WTC11 (cell line): Measurements from ENCODE around the gene PGLYRP2. TPM values are rescaled to one million over a fixed set of nuclear protein-coding genes. Genes with fewer than 3 reads are reported as not detected.

Experiments
- ATAC-seq: fragments of 200-7000 bp; cut with Tn5 transposase; 2 replicates; pipeline ENCODE4 v1.10.0; 2021; ENCODE audit warnings: mild to moderate bottlenecking, moderate library complexity
- CTCF ChIA-PET: fragments of 300-600 bp; sonication (Branson Sonifier 250); formaldehyde crosslinking; loops from one replicate; lab custom pipeline; 2021; ENCODE audit warnings: antibody characterized with exemption; lab: Charles Lee
- POLR2A ChIA-PET: fragments of 350-600 bp; sonication (Branson Sonifier 250); formaldehyde crosslinking; loops from one replicate; lab custom pipeline; 2021; ENCODE audit warnings: antibody characterized with exemption; lab: Charles Lee
- DNase-seq: peaks from one replicate; pipeline ENCODE4 v3.0.0; 2021; ENCODE audit warnings: low spot score
- H3K27ac Mint-ChIP-seq: 2 replicates; pipeline ENCODE4 v1.8.0; 2021; ENCODE audit warnings: mixed read lengths
- H3K27me3 Mint-ChIP-seq: 2 replicates; pipeline ENCODE4 v1.8.0; 2021; ENCODE audit warnings: low read depth, mild to moderate bottlenecking, moderate library complexity, mixed read lengths
- H3K36me3 Mint-ChIP-seq: 2 replicates; pipeline ENCODE4 v1.8.0; 2021; ENCODE audit warnings: mixed read lengths
- H3K4me1 Mint-ChIP-seq: 2 replicates; pipeline ENCODE4 v1.8.0; 2022; ENCODE audit warnings: mixed read lengths
- H3K4me3 Mint-ChIP-seq: 2 replicates; pipeline ENCODE4 v1.8.0; 2021; ENCODE audit warnings: mild to moderate bottlenecking, moderate library complexity, mixed read lengths
- H3K9me3 Mint-ChIP-seq: 2 replicates; pipeline ENCODE4 v1.8.0; 2021; ENCODE audit warnings: mixed read lengths
- ARID4B ChIP-seq: sonication (generic); formaldehyde crosslinking; IDR thresholded peaks from 2 replicates; pipeline ENCODE4 v1.8.0; 2023; ENCODE audit warnings: missing genetic modification reagents, mild to moderate bottlenecking, borderline replicate concordance
- ATF6 ChIP-seq: sonication (generic); formaldehyde crosslinking; IDR thresholded peaks from 2 replicates; pipeline ENCODE4 v1.8.1; 2023; ENCODE audit warnings: mild to moderate bottlenecking, missing genetic modification reagents
- CREB1 ChIP-seq: sonication (generic); formaldehyde crosslinking; IDR thresholded peaks from 2 replicates; pipeline ENCODE4 v1.8.0; 2023; ENCODE audit warnings: mild to moderate bottlenecking, missing genetic modification reagents
- E2F1 ChIP-seq: sonication (generic); formaldehyde crosslinking; IDR thresholded peaks from 2 replicates; pipeline ENCODE4 v1.8.0; 2022; ENCODE audit warnings: mild to moderate bottlenecking, missing genetic modification reagents
- FOXK1 ChIP-seq: sonication (generic); formaldehyde crosslinking; IDR thresholded peaks from 2 replicates; pipeline ENCODE4 v1.8.0; 2022; ENCODE audit warnings: mild to moderate bottlenecking, moderate library complexity, missing genetic modification reagents
- HMGA2 ChIP-seq: fragments of 250-450 bp; sonication (Bioruptor Pico); IDR thresholded peaks from 2 replicates; pipeline ENCODE4 v1.4.0; 2021; ENCODE audit warnings: mild to moderate bottlenecking, moderate library complexity
- JAZF1 ChIP-seq: fragments of 250-450 bp; sonication (Bioruptor Pico); IDR thresholded peaks from 2 replicates; pipeline ENCODE4 v1.9.0; 2021; ENCODE audit warnings: moderate library complexity, mild to moderate bottlenecking, inconsistent platforms
- MXD4 ChIP-seq: fragments of 250-450 bp; sonication (Bioruptor Pico); IDR thresholded peaks from 2 replicates; pipeline ENCODE4 v1.8.0; 2021; ENCODE audit warnings: mild to moderate bottlenecking, moderate library complexity, borderline replicate concordance
- NFE2L1 ChIP-seq: sonication (generic); formaldehyde crosslinking; IDR thresholded peaks from 2 replicates; pipeline ENCODE4 v1.8.1; 2023; ENCODE audit warnings: missing genetic modification reagents
- OVOL2 ChIP-seq: fragments of 250-450 bp; sonication (Bioruptor Pico); IDR thresholded peaks from 2 replicates; pipeline ENCODE4 v1.9.0; 2021; ENCODE audit warnings: mild to moderate bottlenecking, borderline replicate concordance
- SOX15 ChIP-seq: fragments of 250-450 bp; sonication (Bioruptor Pico); IDR thresholded peaks from 2 replicates; pipeline ENCODE4 v1.9.0; 2021; ENCODE audit warnings: mild to moderate bottlenecking
- TCF7 ChIP-seq: sonication (generic); formaldehyde crosslinking; IDR thresholded peaks from 2 replicates; pipeline ENCODE4 v1.8.0; 2022; ENCODE audit warnings: mild to moderate bottlenecking, low read depth, missing genetic modification reagents, moderate library complexity
- TEAD4 ChIP-seq: sonication (generic); formaldehyde crosslinking; IDR thresholded peaks from 2 replicates; pipeline ENCODE4 v1.8.0; 2022; ENCODE audit warnings: mild to moderate bottlenecking, missing genetic modification reagents
- TP53 ChIP-seq: sonication (generic); formaldehyde crosslinking; IDR thresholded peaks from 2 replicates; pipeline ENCODE4 v1.8.1; 2023; ENCODE audit warnings: mild to moderate bottlenecking, missing genetic modification reagents
- ZNF396 ChIP-seq: fragments of 250-450 bp; sonication (Bioruptor Pico); IDR thresholded peaks from 2 replicates; pipeline ENCODE4 v1.8.0; 2021; ENCODE audit warnings: mild to moderate bottlenecking, moderate library complexity, borderline replicate concordance
- ZNF416 ChIP-seq: fragments of 250-450 bp; sonication (Bioruptor Pico); IDR thresholded peaks from 2 replicates; pipeline ENCODE4 v1.9.0; 2021; ENCODE audit warnings: mild to moderate bottlenecking, inconsistent platforms
- ZNF671 ChIP-seq: fragments of 250-450 bp; sonication (Bioruptor Pico); IDR thresholded peaks from 2 replicates; pipeline ENCODE4 v1.8.0; 2021; ENCODE audit warnings: mild to moderate bottlenecking
- total RNA-seq: library from RNA; stranded (reverse); gene quantifications from 3 replicates; pipeline ENCODE4 v1.2.3, GENCODE V29; 2021
- TF ChIP-seq, protein P1 (sequence below): sonication (generic); formaldehyde crosslinking; IDR thresholded peaks from 2 replicates; pipeline ENCODE4 v1.8.0; 2023; ENCODE audit warnings: missing genetic modification reagents

PGLYRP2 gene
- total RNA-seq, 1 experiment from 2014 or later = not detected

- no peaks in the 10 kb centered on the region; the same call in 1 of the 2 replicates for H3K27me3 Mint-ChIP-seq
- no peak for DNase-seq
- CTCF ChIA-PET = no interaction called here
- H3K27ac Mint-ChIP-seq = no peak overlapping the region
- TF ChIP-seq E2F1 (CRISPR knock-in tag) = no peak
- no peak for TF ChIP-seq JAZF1 (CRISPR knock-in tag)
- no peak for TF ChIP-seq ZNF671 (CRISPR knock-in tag)
- TF ChIP-seq TCF7 = no peak
- TF ChIP-seq ATF6 = no peak
- TF ChIP-seq, all 79 proteins: peak for 0
- Mint-ChIP-seq H3K4me1 (peaks cover 3% of the 10 kb centered on the region), H3K9me3 (no peaks in the 10 kb centered on the region), H3K4me3 (no peak overlapping the region), H3K36me3 (no peaks in the 10 kb centered on the region)
- POLR2A ChIA-PET = interaction anchor here (0.6 kb wide), 1 partner anchor 340 kb away, joined by 3 read pairs; no protein-coding TSS in a partner anchor
- ATAC-seq = no peak
Observed at GRCh38 chr19:15439821-15440641, 39.3 kb downstream of the PGLYRP2 start.

GRCh38 chr19:15439078-15439799, 40.1 kb downstream of the PGLYRP2 start:
- peaks cover 3% of the 10 kb centered on the region for H3K4me1 Mint-ChIP-seq
- ChIA-PET POLR2A (no interaction called here), CTCF (interaction anchor here (1.5 kb wide), 1 partner anchor 20 kb away, joined by 5 read pairs; the partner anchor contains the start of gene AKAP8L)
- H3K9me3 Mint-ChIP-seq = no peaks in the 10 kb centered on the region
- no peak overlapping the region for H3K27ac Mint-ChIP-seq
- no peaks in the 10 kb centered on the region; the same call in 1 of the 2 replicates for H3K27me3 Mint-ChIP-seq
- no peak overlapping the region for H3K4me3 Mint-ChIP-seq
- no peak for ATAC-seq
- no peaks in the 10 kb centered on the region for H3K36me3 Mint-ChIP-seq
- no peak for DNase-seq
- no peak for TF ChIP-seq ZNF396 (CRISPR knock-in tag)
- TF ChIP-seq ZNF416 (CRISPR knock-in tag) = no peak
- TF ChIP-seq MXD4 (CRISPR knock-in tag) = no peak
- no peak for TF ChIP-seq OVOL2 (CRISPR knock-in tag)
- TF ChIP-seq, protein P1, sequence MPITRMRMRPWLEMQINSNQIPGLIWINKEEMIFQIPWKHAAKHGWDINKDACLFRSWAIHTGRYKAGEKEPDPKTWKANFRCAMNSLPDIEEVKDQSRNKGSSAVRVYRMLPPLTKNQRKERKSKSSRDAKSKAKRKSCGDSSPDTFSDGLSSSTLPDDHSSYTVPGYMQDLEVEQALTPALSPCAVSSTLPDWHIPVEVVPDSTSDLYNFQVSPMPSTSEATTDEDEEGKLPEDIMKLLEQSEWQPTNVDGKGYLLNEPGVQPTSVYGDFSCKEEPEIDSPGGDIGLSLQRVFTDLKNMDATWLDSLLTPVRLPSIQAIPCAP = no peak
- no peak for TF ChIP-seq SOX15 (CRISPR knock-in tag)
- TF ChIP-seq TEAD4 = no peak
- TF ChIP-seq TP53 (CRISPR knock-in tag) = no peak
- no peak for TF ChIP-seq ATF6
- no peak for TF ChIP-seq NFE2L1

DNA sequence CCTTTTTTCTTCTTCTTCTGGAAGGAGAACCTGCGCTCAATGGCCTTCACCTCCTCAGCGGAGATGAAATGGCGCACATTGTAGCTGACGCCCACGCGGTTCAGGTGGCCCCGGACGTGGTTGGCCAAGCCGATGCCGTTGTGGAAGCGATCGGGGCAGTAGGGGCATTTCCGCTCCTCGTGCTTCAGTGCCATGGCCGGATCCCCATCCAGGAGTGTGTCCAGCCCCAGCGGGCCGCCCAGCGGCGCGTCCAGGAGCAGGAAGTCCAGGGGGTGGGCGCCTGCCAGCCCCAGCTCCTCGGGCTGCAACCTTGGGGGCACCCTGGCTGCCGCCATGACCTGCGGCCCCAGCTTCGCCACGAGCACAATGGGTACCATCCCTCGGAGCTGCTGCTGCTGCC, 40.7 kb downstream of the PGLYRP2 start:
- POLR2A ChIA-PET = no interaction called here
- no peak overlapping the region for H3K4me3 Mint-ChIP-seq
- CTCF ChIA-PET = interaction anchor here (1.5 kb wide), 1 partner anchor 19 kb away, joined by 5 read pairs; the partner anchor contains the start of gene AKAP8L
- TF ChIP-seq TCF7 = no peak
- TF ChIP-seq FOXK1 (CRISPR knock-in tag) = no peak
- TF ChIP-seq ARID4B (CRISPR knock-in tag) = no peak
- TF ChIP-seq CREB1 (CRISPR knock-in tag) = no peak
- TF ChIP-seq HMGA2 (CRISPR knock-in tag) = no peak

More for the DNA sequence above, 40.7 kb downstream of the PGLYRP2 start:
- H3K36me3 Mint-ChIP-seq = no peaks in the 10 kb centered on the region
- DNase-seq = no peak
- peaks cover 4% of the 10 kb centered on the region for H3K4me1 Mint-ChIP-seq
- H3K9me3 Mint-ChIP-seq = no peaks in the 10 kb centered on the region
- ATAC-seq = no peak
- no peaks in the 10 kb centered on the region; the same call in 1 of the 2 replicates for H3K27me3 Mint-ChIP-seq
- H3K27ac Mint-ChIP-seq = no peak overlapping the region
